Spleen (tissue), 7 donors: Measurements from ENCODE around the gene SLC9A4.

Experiments
- CTCF ChIP-seq, 11 experiments: fragments of 200-600 bp in 7 of 11; fragments of 450-650 bp in 4 of 11; sonication (generic) in 4 of 11; IDR thresholded peaks in 8 of 11; conservative IDR thresholded peaks in 3 of 11; 1 replicate in 7 of 11; 2 replicates in 4 of 11; pipeline versions ENCODE4 v1.4.0 to v1.8.0; 2016 to 2021; ENCODE audit warnings: antibody characterized with exemption in 11 of 11, inconsistent platforms in 4 of 11, mild to moderate bottlenecking in 1 of 11
- POLR2A ChIP-seq, 3 donors: fragments of 450-650 bp; IDR thresholded peaks; one replicate each; pipeline ENCODE4 v1.5.1; 2017; ENCODE audit warnings: antibody characterized with exemption in 3 of 3, mild to moderate bottlenecking in 1 of 3
- donor health status: DM: no; HTN: no; CAD: no; lungs with moderate emphysema.
- donor health status: DM: no; HTN: no; CAD: no.
- donor health status: DM: no; HTN: no; CAD: no.

GRCh38 chr2:102558463-102558862, 85.4 kb downstream of the SLC9A4 start:
- no peak for TF ChIP-seq CTCF (IDR thresholded peaks at IDR 0.05 in 8 of 11, conservative IDR thresholded peaks at IDR 0.05 in 3 of 11)
- no peak for TF ChIP-seq POLR2A (IDR thresholded peaks at IDR 0.05)
